Lower lobe of right lung (tissue), 2 donors: ENCODE data around the gene BYSL. TPM values are rescaled to one million over a fixed set of nuclear protein-coding genes. Genes with fewer than 3 reads are reported as not detected.

Experiments used
- ATAC-seq, 2 donors: fragments of 200-7000 bp; cut with Tn5 transposase; one replicate each; pipeline ENCODE4 v1.9.1; 2020 to 2022; ENCODE audit warnings: mild to moderate bottlenecking in 2 of 2, moderate library complexity in 2 of 2
- DNase-seq: peaks from one replicate; pipeline ENCODE4 v3.0.0-alpha.2; 2020
- H3K27ac ChIP-seq: fragments of 200-600 bp; one replicate; pipeline ENCODE4 v1.8.0; 2022
- H3K27me3 ChIP-seq: fragments of 200-600 bp; one replicate; pipeline ENCODE4 v1.8.0; 2022; ENCODE audit warnings: low read depth
- H3K36me3 ChIP-seq: fragments of 200-600 bp; one replicate; pipeline ENCODE4 v1.8.0; 2022; ENCODE audit warnings: mild to moderate bottlenecking
- H3K4me1 ChIP-seq: fragments of 200-600 bp; one replicate; pipeline ENCODE4 v1.8.0; 2022
- H3K4me3 ChIP-seq: fragments of 200-600 bp; one replicate; pipeline ENCODE4 v1.8.0; 2022; ENCODE audit warnings: mild to moderate bottlenecking
- H3K9me3 ChIP-seq: fragments of 200-600 bp; one replicate; pipeline ENCODE4 v1.8.0; 2022
- CTCF ChIP-seq: fragments of 200-600 bp; IDR thresholded peaks from one replicate; pipeline ENCODE4 v1.8.0; 2022; ENCODE audit warnings: antibody characterized with exemption, mild to moderate bottlenecking
- intact Hi-C: fragments of 100-400 bp; cut with DNase I; formaldehyde crosslinking; loops from one replicate; pipeline ENCODE4 v1.11.0; 2022
- total RNA-seq: library from RNA; stranded (reverse); fragmentation: NEBNext Ultra II Directional; extraction: Animal tissue kit (Norgen Biotek cat#: 25700); gene quantifications from one replicate; pipeline ENCODE4 v1.2.1, GENCODE V29; 2021
- donor health status: DM: no; HTN: yes; CAD: no; lungs with severe emphysema.

Gene BYSL
- total RNA-seq, 1 donor from 2014 or later = 8.9 TPM

DNA sequence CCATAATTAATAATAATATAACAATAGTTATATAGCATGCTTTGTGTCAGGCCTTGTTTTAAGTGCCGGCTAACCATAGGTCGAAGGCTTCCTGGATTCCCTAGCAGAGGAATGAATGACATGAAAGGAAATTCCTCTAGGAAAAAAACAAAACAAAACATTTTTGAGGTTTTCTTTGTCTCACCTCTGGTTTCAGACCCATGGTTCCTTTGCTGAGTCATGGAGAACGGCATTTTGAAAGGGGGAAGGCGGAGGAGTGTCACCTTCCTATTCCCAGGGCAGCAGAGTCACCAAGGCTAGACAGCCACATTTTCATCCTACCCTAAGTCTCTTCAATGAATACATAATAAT, 45.6 kb downstream of the BYSL start:
- Histone ChIP-seq H3K9me3 (no peaks in the 10 kb centered on the region), H3K27ac (peak overlapping the region; percentile 43), H3K4me1 (peaks cover 51% of the 10 kb centered on the region), H3K27me3 (no peaks in the 10 kb centered on the region), H3K4me3 (no peak overlapping the region), H3K36me3 (no peaks in the 10 kb centered on the region)
- intact Hi-C loops = no loop called here
- peak in 1 of 2 donors; percentile 36 for ATAC-seq
- DNase-seq = no peak
- TF ChIP-seq CTCF = no peak

- Histone ChIP-seq H3K4me1 (peaks cover 50% of the 10 kb centered on the region), H3K36me3 (no peaks in the 10 kb centered on the region), H3K27ac (peak overlapping the region; percentile 43), H3K9me3 (no peaks in the 10 kb centered on the region), H3K27me3 (no peaks in the 10 kb centered on the region), H3K4me3 (no peak overlapping the region)
- TF ChIP-seq CTCF = no peak
- DNase-seq = no peak
- peak; percentile 80 to 87 for ATAC-seq
- intact Hi-C loops = no loop called here
Measured at GRCh38 chr6:41967312-41968287, 46.3 kb downstream of the BYSL start.

GRCh38 chr6:41970436-41970846, 49.1 kb downstream of the BYSL start:
- DNase-seq = peak; percentile 77
- Histone ChIP-seq H3K4me1 (peaks cover 53% of the 10 kb centered on the region), H3K27me3 (no peaks in the 10 kb centered on the region), H3K27ac (peak overlapping the region; percentile 0), H3K4me3 (no peak overlapping the region), H3K9me3 (no peaks in the 10 kb centered on the region), H3K36me3 (no peaks in the 10 kb centered on the region)
- ATAC-seq = peak; percentile 64 to 79
- TF ChIP-seq CTCF = no peak
- intact Hi-C loops = no loop called here

DNA sequence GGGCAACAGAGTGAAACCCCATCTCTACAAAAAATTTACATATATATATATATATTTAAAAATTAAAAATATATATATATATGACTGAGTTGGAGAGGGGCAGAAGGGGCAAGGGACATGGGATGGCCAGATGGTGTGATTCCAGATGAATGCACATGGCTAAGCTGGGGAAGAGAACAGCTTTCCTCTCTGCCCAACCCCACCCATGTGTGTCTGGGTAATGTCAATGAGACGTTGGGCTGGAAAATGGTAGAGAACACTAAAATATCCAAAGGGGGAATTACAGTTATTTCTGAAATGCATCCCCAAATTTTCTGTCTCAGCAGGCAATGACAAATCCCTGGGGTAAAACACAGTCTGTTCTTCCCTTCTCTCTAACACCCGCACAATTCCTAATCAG, 51.5 kb downstream of the BYSL start:
- Histone ChIP-seq H3K27ac (no peak overlapping the region), H3K36me3 (no peaks in the 10 kb centered on the region), H3K4me3 (no peak overlapping the region), H3K9me3 (no peaks in the 10 kb centered on the region), H3K27me3 (no peaks in the 10 kb centered on the region), H3K4me1 (peaks cover 45% of the 10 kb centered on the region)
- no peak for TF ChIP-seq CTCF
- ATAC-seq (no peak), DNase-seq (no peak)
- intact Hi-C loops = no loop called here

DNA sequence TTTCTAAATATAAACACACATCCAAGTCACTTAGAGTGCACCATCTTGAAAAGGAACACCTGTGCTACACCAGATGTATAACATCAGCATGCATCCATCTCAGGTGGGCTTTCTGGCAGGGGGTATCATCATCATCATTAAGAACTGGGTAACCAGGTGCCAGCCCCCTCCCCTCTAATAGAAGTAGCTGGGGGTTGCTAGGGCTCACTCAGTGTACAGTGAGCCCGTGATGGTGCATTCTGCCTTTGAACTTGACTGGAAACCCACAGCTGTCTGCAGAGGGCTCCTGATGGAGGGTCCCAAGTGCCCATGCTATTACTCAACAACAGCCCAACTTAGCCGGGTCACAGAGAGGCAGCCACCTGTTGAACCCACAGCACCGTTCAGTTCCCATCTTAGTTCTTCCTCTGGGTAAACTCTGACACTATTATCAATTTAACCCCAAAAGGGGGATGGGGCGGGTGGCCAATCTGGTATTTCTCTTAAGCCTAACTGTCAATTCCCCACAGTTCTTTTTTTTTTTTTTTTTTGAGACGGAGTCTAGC, 53.1 kb downstream of the BYSL start:
- DNase-seq = no peak

More for the DNA sequence above, 53.1 kb downstream of the BYSL start:
- Histone ChIP-seq H3K36me3 (no peaks in the 10 kb centered on the region), H3K4me3 (no peak overlapping the region), H3K27ac (no peak overlapping the region), H3K27me3 (no peaks in the 10 kb centered on the region), H3K9me3 (no peaks in the 10 kb centered on the region), H3K4me1 (peaks cover 40% of the 10 kb centered on the region)
- intact Hi-C loops = no loop called here
- no peak for ATAC-seq
- TF ChIP-seq CTCF = no peak
